ENCODE data around the gene TEAD1. TPM values are rescaled to one million over a fixed set of nuclear protein-coding genes. Genes with fewer than 3 reads are reported as not detected.

TEAD1 gene
- polyA plus RNA-seq, 1 donor from 2014 or later = 12.2 TPM

DNA sequence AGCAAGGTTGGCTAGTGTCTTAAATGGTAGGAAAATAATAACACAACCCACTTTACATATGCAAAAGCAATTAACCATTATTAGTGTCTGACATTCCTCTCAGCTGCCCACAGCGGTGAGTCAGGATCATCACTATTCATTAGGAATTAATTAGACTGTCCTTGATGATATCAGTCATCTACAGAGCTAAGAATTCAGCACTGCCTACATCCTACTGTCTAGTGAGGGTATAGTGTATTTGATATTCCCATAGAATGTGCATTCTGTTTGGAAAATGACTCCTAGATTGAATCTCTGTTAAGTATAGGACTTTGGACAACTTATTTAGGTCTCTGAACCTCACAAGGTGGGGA lies 82.2 kb downstream of the TEAD1 start:
- Histone ChIP-seq H3K27me3 (ENCODE audit: insufficient read depth, low read depth, low read length) (no peaks in the 10 kb centered on the region), H2AFZ (ENCODE audit: low read depth, low read length) (no peak overlapping the region), H4K20me1 (ENCODE audit: insufficient read depth) (no peaks in the 10 kb centered on the region), H3K9me3 (ENCODE audit: low read length) (no peaks in the 10 kb centered on the region), H3K9me2 (ENCODE audit: insufficient read depth, low read length) (no peaks in the 10 kb centered on the region), H3K9ac (ENCODE audit: low read length) (no peak overlapping the region), H3K36me3 (ENCODE audit: insufficient read depth, low read length) (no peaks in the 10 kb centered on the region), H3F3A (ENCODE audit: insufficient read depth, low read length, poor library complexity, severe bottlenecking) (no peaks in the 10 kb centered on the region), H3K27ac (ENCODE audit: low read length) (peak overlapping the region; percentile 40), H3K4me3 (ENCODE audit: low read length) (peak overlapping the region; percentile 28), H3K4me2 (ENCODE audit: low read length) (peak overlapping the region; percentile 8), H3K79me2 (replicated peaks; ENCODE audit: insufficient read depth, low read length) (peaks cover 43% of the 10 kb centered on the region)
- TF ChIP-seq TAF1 (IDR thresholded peaks at IDR 0.05; ENCODE audit: low read depth) (no peak), SMC3 (conservative IDR thresholded peaks at IDR 0.05; ENCODE audit: poor library complexity) (no peak), REST (IDR thresholded peaks at IDR 0.05; ENCODE audit: borderline replicate concordance) (no peak), MXI1 (conservative IDR thresholded peaks at IDR 0.05; ENCODE audit: poor library complexity, severe bottlenecking) (no peak), CTCF (IDR thresholded peaks at IDR 0.05; ENCODE audit: poor library complexity, severe bottlenecking) (no peak), POLR2AphosphoS5 (IDR thresholded peaks at IDR 0.05) (no peak), RAD21 (conservative IDR thresholded peaks at IDR 0.05) (no peak), EP300 (conservative IDR thresholded peaks at IDR 0.05; ENCODE audit: poor library complexity, severe bottlenecking) (no peak), EZH2 (IDR thresholded peaks at IDR 0.05; ENCODE audit: borderline replicate concordance, insufficient read depth, low read length, poor library complexity, severe bottlenecking) (no peak)

- no peak for TF ChIP-seq RAD21 (conservative IDR thresholded peaks at IDR 0.05)
- TF ChIP-seq EP300 (conservative IDR thresholded peaks at IDR 0.05; ENCODE audit: poor library complexity, severe bottlenecking) = no peak
- TF ChIP-seq CTCF (IDR thresholded peaks at IDR 0.05; ENCODE audit: poor library complexity, severe bottlenecking) = no peak
- TF ChIP-seq EZH2 (IDR thresholded peaks at IDR 0.05; ENCODE audit: borderline replicate concordance, insufficient read depth, low read length, poor library complexity, severe bottlenecking) = no peak
- TF ChIP-seq POLR2AphosphoS5 (IDR thresholded peaks at IDR 0.05) = no peak
- no peak for TF ChIP-seq TAF1 (IDR thresholded peaks at IDR 0.05; ENCODE audit: low read depth)
- no peak for TF ChIP-seq MXI1 (conservative IDR thresholded peaks at IDR 0.05; ENCODE audit: poor library complexity, severe bottlenecking)
- no peak for TF ChIP-seq SMC3 (conservative IDR thresholded peaks at IDR 0.05; ENCODE audit: poor library complexity)
- no peak for TF ChIP-seq REST (IDR thresholded peaks at IDR 0.05; ENCODE audit: borderline replicate concordance)
- H2AFZ ChIP-seq (ENCODE audit: low read depth, low read length) = no peak overlapping the region
- no peak overlapping the region for H3K9ac ChIP-seq (ENCODE audit: low read length)
- H3K9me2 ChIP-seq (ENCODE audit: insufficient read depth, low read length) = no peaks in the 10 kb centered on the region
- H3K4me3 ChIP-seq (ENCODE audit: low read length) = peak overlapping the region; percentile 28
- no peaks in the 10 kb centered on the region for H3K27me3 ChIP-seq (ENCODE audit: insufficient read depth, low read depth, low read length)
- H3K27ac ChIP-seq (ENCODE audit: low read length) = no peak overlapping the region
- no peaks in the 10 kb centered on the region for H3K9me3 ChIP-seq (ENCODE audit: low read length)
- H3K79me2 ChIP-seq (replicated peaks; ENCODE audit: insufficient read depth, low read length) = peaks cover 46% of the 10 kb centered on the region
- H3K4me2 ChIP-seq (ENCODE audit: low read length) = no peak overlapping the region
- H4K20me1 ChIP-seq (ENCODE audit: insufficient read depth) = no peaks in the 10 kb centered on the region
- no peaks in the 10 kb centered on the region for H3F3A ChIP-seq (ENCODE audit: insufficient read depth, low read length, poor library complexity, severe bottlenecking)
- no peaks in the 10 kb centered on the region for H3K36me3 ChIP-seq (ENCODE audit: insufficient read depth, low read length)
Measured at GRCh38 chr11:12756867-12757266, 82.6 kb downstream of the TEAD1 start.

All from neural cell (in vitro differentiated cells).